ENCODE data around the gene LARGE1. TPM values are rescaled to one million over a fixed set of nuclear protein-coding genes. Genes with fewer than 3 reads are reported as not detected.

LARGE1 gene
- total and polyA plus RNA-seq, 2 of the 13 experiments (the other 11 are each of a cell fraction or from before 2014, with no cell fraction given): 8.4 to 11.0 TPM

- TF ChIP-seq ZBTB10 (CRISPR knock-in tag; IDR thresholded peaks at IDR 0.05; ENCODE audit: borderline replicate concordance): no peak
- no peak for TF ChIP-seq CERS6 (CRISPR knock-in tag; IDR thresholded peaks at IDR 0.05)
- no peak for TF ChIP-seq MED8 (CRISPR knock-in tag; IDR thresholded peaks at IDR 0.05; ENCODE audit: insufficient replicate concordance)
- no peak; the same call in 1 of the 2 replicates for TF ChIP-seq ZGPAT (CRISPR knock-in tag; IDR thresholded peaks at IDR 0.05)
- 0 out of 2 replicates have a peak, but pooled peaks have one; percentile 24 for TF ChIP-seq ZNF629 (CRISPR knock-in tag; conservative IDR thresholded peaks at IDR 0.05)
- TF ChIP-seq ZFP91 (CRISPR knock-in tag; IDR thresholded peaks at IDR 0.05; ENCODE audit: borderline replicate concordance): peak; percentile 28; the same call in 1 of the 2 replicates
- no peak for TF ChIP-seq ZNF569 (CRISPR knock-in tag; IDR thresholded peaks at IDR 0.05; ENCODE audit: borderline replicate concordance)
- no peak for TF ChIP-seq STAT6 (CRISPR knock-in tag; IDR thresholded peaks at IDR 0.05; ENCODE audit: borderline replicate concordance)
- TF ChIP-seq ZBTB43 (CRISPR knock-in tag; conservative IDR thresholded peaks at IDR 0.05): 0 out of 2 replicates have a peak, but pooled peaks have one; percentile 35
- no peak for TF ChIP-seq MYNN (CRISPR knock-in tag; IDR thresholded peaks at IDR 0.05; ENCODE audit: low read depth)
- no peak for TF ChIP-seq PHB2 (IDR thresholded peaks at IDR 0.05; ENCODE audit: partially characterized antibody)
- no peak for TF ChIP-seq ONECUT2 (CRISPR knock-in tag; IDR thresholded peaks at IDR 0.05)
- peak; percentile 52; the same call in 1 of the 2 replicates for TF ChIP-seq ZSCAN31 (CRISPR knock-in tag; IDR thresholded peaks at IDR 0.05; ENCODE audit: low read depth)
- TF ChIP-seq NFYB (CRISPR knock-in tag; IDR thresholded peaks at IDR 0.05): peak; percentile 54; the same call in 1 of the 2 replicates
- TF ChIP-seq POGZ (CRISPR knock-in tag; IDR thresholded peaks at IDR 0.05): peak; percentile 68; the same call in 1 of the 2 replicates
- TF ChIP-seq SP5 (CRISPR knock-in tag; IDR thresholded peaks at IDR 0.05; ENCODE audit: borderline replicate concordance, low read depth): no peak
- no peak for TF ChIP-seq ZNF792 (CRISPR knock-in tag; IDR thresholded peaks at IDR 0.05)
- TF ChIP-seq ZC3H13 (CRISPR knock-in tag; IDR thresholded peaks at IDR 0.05): no peak
Observed at GRCh38 chr22:33920927-33921524, 750 bp upstream of the LARGE1 start (continued).
